ENCODE results near the gene RBPMS2. TPM values are rescaled to one million over a fixed set of nuclear protein-coding genes. Genes with fewer than 3 reads are reported as not detected.

RBPMS2 gene
- total and polyA plus RNA-seq, 2 of the 4 experiments (the other 2 are of a cell fraction), result 2.8 TPM; not detected in 1

GRCh38 chr15:64732156-64732860 lies 43.1 kb downstream of the RBPMS2 start:
- no CpG with 5 or more reads among the region's 7 CpGs for WGBS, 2 experiments (ENCODE audit: extremely low coverage in 2 of 2, insufficient read length in 1 of 2)
- intact Hi-C loops (cut with micrococcal nuclease), result loop anchor here (5.0 kb wide), 1 partner anchor 300 kb away; no protein-coding TSS in a partner anchor
- in situ Hi-C loops (cut with MboI; ENCODE audit: low sequenced_read_pairs), result loop anchor here (5.0 kb wide), 2 partner anchors 80 to 175 kb away; no protein-coding TSS in a partner anchor
- TF ChIP-seq FOS (IDR thresholded peaks at IDR 0.05; ENCODE audit: low read depth, low read length), result no peak
- TF ChIP-seq BHLHE40 (IDR thresholded peaks at IDR 0.05; ENCODE audit: low read depth, low read length), result no peak
- TF ChIP-seq MAZ (IDR thresholded peaks at IDR 0.05; ENCODE audit: borderline replicate concordance, low read depth, low read length), result no peak
- TF ChIP-seq NFE2L2 (IDR thresholded peaks at IDR 0.05; ENCODE audit: low read depth, low read length), result no peak
- TF ChIP-seq POLR2A (IDR thresholded peaks at IDR 0.05; ENCODE audit: low read depth, low read length), result no peak
- no peak for TF ChIP-seq CHD1 (IDR thresholded peaks at IDR 0.05; ENCODE audit: low read depth, low read length)
- TF ChIP-seq CEBPB (IDR thresholded peaks at IDR 0.05; ENCODE audit: low read depth, low read length), result no peak
- TF ChIP-seq MXI1 (IDR thresholded peaks at IDR 0.05; ENCODE audit: borderline replicate concordance, low read depth, low read length), result no peak
- TF ChIP-seq RFX5 (IDR thresholded peaks at IDR 0.05; ENCODE audit: low read depth, low read length), result no peak
- no peak for TF ChIP-seq RAD21 (IDR thresholded peaks at IDR 0.05; ENCODE audit: low read length)
- no peak for TF ChIP-seq USF2 (IDR thresholded peaks at IDR 0.05; ENCODE audit: low read depth, low read length)
- no peak for TF ChIP-seq ELK1 (IDR thresholded peaks at IDR 0.05; ENCODE audit: borderline replicate concordance, low read depth, low read length)
- no peak for TF ChIP-seq SMC3 (IDR thresholded peaks at IDR 0.05; ENCODE audit: low read depth, low read length)
- no peak for TF ChIP-seq CTCF (conservative IDR thresholded peaks at IDR 0.05; ENCODE audit: low read depth, low read length)
- TF ChIP-seq MAFK (IDR thresholded peaks at IDR 0.05; ENCODE audit: low read depth, low read length), result no peak

More at GRCh38 chr15:64732156-64732860, 43.1 kb downstream of the RBPMS2 start:
- Histone ChIP-seq H3K9ac (ENCODE audit: low read depth, low read length) (no peak overlapping the region), H3K14ac (replicated peaks; ENCODE audit: low read depth, low read length) (no peak overlapping the region), H3K4me1 (ENCODE audit: control insufficient read depth, insufficient read depth, low read length) (no peaks in the 10 kb centered on the region), H2AK5ac (ENCODE audit: low read depth, low read length) (no peak overlapping the region), H4K91ac (ENCODE audit: insufficient read depth, low read depth, low read length) (no peak overlapping the region), H4K20me1 (ENCODE audit: insufficient read depth, low read length) (no peaks in the 10 kb centered on the region; the same call in 1 of the 2 replicates), H3K4me2 (ENCODE audit: low read depth, low read length) (no peak overlapping the region), H3K27me3 (ENCODE audit: control insufficient read depth, insufficient read depth, low read length) (no peaks in the 10 kb centered on the region), H4K5ac (ENCODE audit: low read depth, low read length) (no peak overlapping the region), H3K9me1 (ENCODE audit: insufficient read depth, low read length) (no peaks in the 10 kb centered on the region), H3K23ac (ENCODE audit: low read depth, low read length) (peak overlapping the region; percentile 53; the same call in 1 of the 2 replicates), H2AFZ (replicated peaks; ENCODE audit: low read length, poor library complexity) (peak overlapping the region; percentile 53), H4K8ac (ENCODE audit: low read depth in 2 of 2, low read length in 2 of 2) (no peak overlapping the region), H3K27ac (ENCODE audit: insufficient read depth, low read length) (no peak overlapping the region), H2BK5ac (ENCODE audit: low read depth, low read length, poor library complexity, severe bottlenecking) (no peak overlapping the region), H3K36me3 (ENCODE audit: control insufficient read depth, insufficient read depth, low read length) (no peaks in the 10 kb centered on the region), H2BK120ac (ENCODE audit: low read depth, low read length) (no peak overlapping the region), H3K4ac (ENCODE audit: low read depth, low read length) (no peak overlapping the region), H2BK20ac (ENCODE audit: low read depth, low read length) (no peak overlapping the region), H2AK9ac (replicated peaks; ENCODE audit: low read depth, low read length, poor library complexity) (no peak overlapping the region), H3K79me1 (ENCODE audit: low read depth in 1 of 2, low read length in 2 of 2) (no peaks in the 10 kb centered on the region), H3K18ac (ENCODE audit: low read depth, low read length) (no peak overlapping the region), H2BK15ac (ENCODE audit: low read depth, low read length) (no peak overlapping the region), H3K56ac (ENCODE audit: extremely low read depth, insufficient read depth, low read length) (no peak overlapping the region), H3K4me3 (ENCODE audit: insufficient read depth, low read depth, low read length) (no peak overlapping the region), H3K9me3 (ENCODE audit: control insufficient read depth, insufficient read depth, low read length) (no peaks in the 10 kb centered on the region)
- CTCF ChIA-PET, result interaction anchor here (1.8 kb wide), 1 partner anchor 78 kb away, joined by 9 read pairs; no protein-coding TSS in a partner anchor
- BruUV-seq (replicated peaks), result no TSS peak
- ATAC-seq (ENCODE audit: low read depth), result no peak
- no peak for DNase-seq
- dilution Hi-C loops (cut with HindIII; ENCODE audit: low sequenced_read_pairs, unreplicated experiment), result no loop called here
- POLR2A ChIA-PET (ENCODE audit: unreplicated experiment), result no interaction called here

Measured in IMR-90 (cell line).